Panc1 (cell line): Measurements from ENCODE around the gene ZBTB11.

ENCODE experiments used
- CTCF ChIP-seq: fragments of 450-650 bp; IDR thresholded peaks from 2 replicates; pipeline ENCODE4 v1.5.1; 2017; ENCODE audit warnings: mild to moderate bottlenecking
- POLR2AphosphoS5 ChIP-seq: IDR thresholded peaks from 2 replicates; pipeline ENCODE4 v1.6.1; 2012; ENCODE audit warnings: mild to moderate bottlenecking, low read depth, low read length, moderate library complexity
- SIN3A ChIP-seq: IDR thresholded peaks from 2 replicates; pipeline ENCODE4 v1.6.1; 2012; ENCODE audit warnings: low read depth, mild to moderate bottlenecking, low read length, moderate library complexity, borderline replicate concordance; ENCODE audit not compliant: insufficient read depth
- TCF7L2 ChIP-seq: IDR thresholded peaks from 2 replicates; pipeline ENCODE4 v1.6.1; 2011; ENCODE audit warnings: mild to moderate bottlenecking, low read depth, low read length, inconsistent platforms

GRCh38 chr3:101674518-101674917, 2.4 kb downstream of the ZBTB11 start:
- TF ChIP-seq POLR2AphosphoS5 (no peak), CTCF (no peak), TCF7L2 (no peak), SIN3A (no peak)
